Measurements from ENCODE around the gene ZNF19. TPM values are rescaled to one million over a fixed set of nuclear protein-coding genes. Genes with fewer than 3 reads are reported as not detected.

Gene ZNF19
- total and polyA plus RNA-seq, 2 of the 8 experiments (the other 6 are each of a cell fraction or from before 2014, with no cell fraction given) = 1.5 to 3.5 TPM

GRCh38 chr16:71498031-71498430, 8.9 kb upstream of the ZNF19 start:
- Histone ChIP-seq H3K23ac (ENCODE audit: insufficient read length) (no peak overlapping the region), H3K79me1 (ENCODE audit: low read depth, low read length) (no peaks in the 10 kb centered on the region), H4K20me1 (replicated peaks in 1 of 2; ENCODE audit: control insufficient read depth in 1 of 2, insufficient read depth in 2 of 2, low read length in 2 of 2) (no peaks in the 10 kb centered on the region), H3K4me2 (ENCODE audit: insufficient read depth in 1 of 2, low read depth in 2 of 2, low read length in 2 of 2) (no peak overlapping the region), H3K4me1 (replicated peaks in 1 of 4; ENCODE audit: control insufficient read depth in 3 of 4, insufficient read depth in 4 of 4, low read length in 3 of 4) (no peaks in the 10 kb centered on the region), H3K14ac (ENCODE audit: insufficient read length) (no peak overlapping the region), H4K8ac (ENCODE audit: extremely low read depth, insufficient read depth, low read length) (no peak overlapping the region), H3K36me3 (ENCODE audit: control insufficient read depth in 2 of 4, insufficient read depth in 4 of 4, low read length in 3 of 4) (no peaks in the 10 kb centered on the region), H3K27me3 (replicated peaks in 1 of 4; ENCODE audit: control insufficient read depth in 3 of 4, extremely low read depth in 1 of 4, insufficient read depth in 3 of 4, low read length in 3 of 4) (no peaks in the 10 kb centered on the region; a peak in 1 of 7 replicates), H2BK120ac (replicated peaks; ENCODE audit: low read depth, low read length) (no peak overlapping the region), H2AK5ac (ENCODE audit: low read depth, low read length) (no peak overlapping the region), H3K79me2 (ENCODE audit: control insufficient read depth in 1 of 2, insufficient read depth in 2 of 2, low read length in 2 of 2) (no peaks in the 10 kb centered on the region), H3K23me2 (ENCODE audit: low read depth, low read length) (no peaks in the 10 kb centered on the region), H3K27ac (ENCODE audit: low read depth, low read length) (no peak overlapping the region), H3K4ac (replicated peaks; ENCODE audit: insufficient read length, low read depth, low read length) (no peak overlapping the region), H3K18ac (ENCODE audit: extremely low read depth, low read length) (no peak overlapping the region), H3K4me3 (ENCODE audit: extremely low read depth in 1 of 4, insufficient read depth in 2 of 4, low read depth in 3 of 4, low read length in 4 of 4) (no peak overlapping the region), H2BK5ac (ENCODE audit: low read depth, low read length) (no peak overlapping the region), H3K9ac (replicated peaks in 1 of 4; ENCODE audit: extremely low read depth in 1 of 4, low read depth in 3 of 4, low read length in 3 of 4) (no peak overlapping the region), H2AFZ (ENCODE audit: low read length) (no peak overlapping the region), H3K9me3 (ENCODE audit: insufficient read depth in 2 of 2, low read depth in 1 of 2, low read length in 1 of 2) (no peaks in the 10 kb centered on the region), H2BK20ac (ENCODE audit: low read length) (no peak overlapping the region), H2BK12ac (ENCODE audit: low read depth, low read length) (no peak overlapping the region), H2BK15ac (ENCODE audit: low read length) (no peak overlapping the region), H3K56ac (replicated peaks; ENCODE audit: insufficient read length, low read depth, low read length) (no peak overlapping the region), H4K91ac (replicated peaks; ENCODE audit: insufficient read length, low read length) (no peak overlapping the region), H4K5ac (ENCODE audit: insufficient read length, low read depth, low read length) (no peak overlapping the region)
- FAIRE-seq = no peak
- WGBS, 2 experiments (ENCODE audit: extremely low coverage in 1 of 2, insufficient coverage in 1 of 2, insufficient read length in 1 of 2, insufficient replicate concordance in 2 of 2, low coverage in 1 of 2, low lambda C conversion rate in 2 of 2, missing lambda C conversion rate in 1 of 2) = 89% methylated on average over 3 of the region's 3 CpGs; no CpG with 5 or more reads in 1 of the 2 experiments
- ChIA-PET CTCF (ENCODE audit: partially characterized antibody) (interaction anchor here (1.0 to 9.8 kb wide), 15 partner anchors 10 to 113 kb away, joined by 4 to 133 read pairs (median 14); partner anchors contain the start of genes CHST4 and ZNF19), POLR2A (ENCODE audit: partially characterized antibody) (interaction anchor here (0.8 to 1.3 kb wide), 2 partner anchors 26 to 28 kb away, joined by 3 read pairs; partner anchors contain the start of gene CHST4)
- no peak for TF ChIP-seq EZH2 (IDR thresholded peaks at IDR 0.05; ENCODE audit: low read depth, low read length, severe bottlenecking)
- DNase-seq (ENCODE audit: low read depth in 1 of 2, low spot score in 2 of 2) = no peak

Data from H1 (cell line).